DND-41 (cell line): ENCODE data around the gene SPEG.

Source experiments
- CTCF ChIP-seq: IDR thresholded peaks from 2 replicates; pipeline ENCODE4 v1.5.1; 2012; ENCODE audit warnings: borderline replicate concordance, low read length, moderate library complexity, mild to moderate bottlenecking; ENCODE audit not compliant: poor library complexity, severe bottlenecking; ENCODE audit errors: extremely low read depth
- EZH2 ChIP-seq: IDR thresholded peaks from 3 replicates; pipeline ENCODE4 v1.6.1; 2012; ENCODE audit warnings: borderline replicate concordance, low read depth, mild to moderate bottlenecking, moderate library complexity, low read length, inconsistent platforms; ENCODE audit not compliant: severe bottlenecking

DNA sequence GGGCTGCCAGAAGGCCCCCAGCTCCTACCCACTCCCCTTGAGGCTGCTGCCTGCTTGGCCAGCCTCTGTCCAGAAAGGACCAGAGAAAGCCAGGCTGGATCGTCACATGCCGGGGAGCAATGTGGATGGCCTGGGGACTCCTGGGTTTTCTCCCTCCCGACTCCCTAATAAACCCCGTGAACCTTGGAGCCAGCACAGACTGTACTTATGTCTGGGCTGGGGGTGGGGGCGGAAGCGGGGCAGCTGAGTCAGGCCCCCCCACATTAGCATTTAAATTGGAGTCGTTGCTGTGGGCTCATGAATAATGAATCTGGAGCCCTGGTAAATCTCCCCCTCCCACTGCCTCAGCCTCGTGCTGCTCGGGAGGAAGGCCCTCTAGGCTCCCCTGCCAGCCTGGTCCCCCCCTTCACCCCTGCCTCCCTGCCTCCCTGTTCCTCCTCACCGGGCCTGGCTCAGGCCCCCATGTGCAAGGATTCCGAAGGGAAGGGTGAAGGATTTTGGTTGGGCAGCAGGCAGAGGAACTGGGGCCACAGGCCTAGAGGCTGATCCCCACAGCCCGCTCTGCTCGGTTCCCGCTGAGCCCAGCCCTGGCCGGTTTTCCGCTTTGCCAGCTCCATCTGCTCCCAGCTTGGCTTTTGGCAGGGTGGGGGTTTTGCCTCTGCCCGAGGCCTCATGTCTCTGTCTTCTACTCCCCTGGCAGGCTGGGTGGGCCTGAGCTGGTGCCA is 72.3 kb downstream of the SPEG start:
- TF ChIP-seq CTCF: no peak
- no peak for TF ChIP-seq EZH2
